ENCODE data around the gene DHX15. TPM values are rescaled to one million over a fixed set of nuclear protein-coding genes. Genes with fewer than 3 reads are reported as not detected.

Gene DHX15
- 114 TPM for polyA plus RNA-seq (2013, experiment 1 of 2; ENCODE audit: insufficient read length)
- polyA plus RNA-seq (2013, experiment 2 of 2; ENCODE audit: insufficient read length): 73.1 TPM

GRCh38 chr4:24584211-24584850 lies at the start of gene DHX15:
DHX15 (minus strand) TSS chr4:24584554; CDS start chr4:24584393, 161 bp downstream.
- peak; percentile 97 for DNase-seq

GRCh38 chr4:24632011-24632410 lies 47.7 kb upstream of the DHX15 start:
- DNase-seq: no peak

- DNase-seq: peak; percentile 39
These were observed 46.6 kb upstream of the DHX15 start for GRCh38 chr4:24630937-24631336.

- DNase-seq: no peak
These were observed 40.7 kb upstream of the DHX15 start for GRCh38 chr4:24625091-24625490.

GRCh38 chr4:24624381-24624780 lies 40.0 kb upstream of the DHX15 start:
- DNase-seq: peak; percentile 44

GRCh38 chr4:24622146-24622834 lies 37.9 kb upstream of the DHX15 start:
- DNase-seq: no peak

- no peak for DNase-seq
These were observed 31.6 kb upstream of the DHX15 start for GRCh38 chr4:24615977-24616376.

GRCh38 chr4:24614881-24615280 lies 30.5 kb upstream of the DHX15 start:
- no peak for DNase-seq

- no peak for DNase-seq
These were observed 29.1 kb upstream of the DHX15 start for GRCh38 chr4:24613502-24613901.

GRCh38 chr4:24611575-24611974 lies 27.2 kb upstream of the DHX15 start:
- no peak for DNase-seq

- DNase-seq: no peak
These were observed 23.0 kb upstream of the DHX15 start for GRCh38 chr4:24607334-24607733.

GRCh38 chr4:24605216-24605615 lies 20.9 kb upstream of the DHX15 start:
- DNase-seq: no peak

GRCh38 chr4:24604558-24605214 lies 20.3 kb upstream of the DHX15 start:
- no peak for DNase-seq

- DNase-seq: no peak
These were observed 19.0 kb upstream of the DHX15 start for GRCh38 chr4:24603343-24603742.

- DNase-seq: no peak
These were observed 16.8 kb upstream of the DHX15 start for GRCh38 chr4:24601121-24601520.

GRCh38 chr4:24599275-24599674 lies 14.9 kb upstream of the DHX15 start:
- no peak for DNase-seq

GRCh38 chr4:24598025-24598424 lies 13.7 kb upstream of the DHX15 start:
- peak; percentile 43 for DNase-seq

GRCh38 chr4:24595659-24596058 lies 11.3 kb upstream of the DHX15 start:
- peak; percentile 25 for DNase-seq

GRCh38 chr4:24594887-24595286 lies 10.5 kb upstream of the DHX15 start:
- DNase-seq: peak; percentile 94

- no peak for DNase-seq
These were observed 5.1 kb upstream of the DHX15 start for GRCh38 chr4:24589448-24589847.

GRCh38 chr4:24588216-24588954 lies 4.0 kb upstream of the DHX15 start:
- no peak for DNase-seq

- DNase-seq: peak; percentile 66
These were observed 723 bp downstream of the DHX15 start for GRCh38 chr4:24583451-24584210.
